Esophagus (tissue), 2 donors: ENCODE measurements around the gene MYOZ3. TPM values are rescaled to one million over a fixed set of nuclear protein-coding genes. Genes with fewer than 3 reads are reported as not detected.

Experiments
- H3K27ac ChIP-seq, 2 donors: one replicate each; pipeline ENCODE4 v1.5.1; 2013; ENCODE audit warnings: low read depth in 2 of 2, mild to moderate bottlenecking in 2 of 2, inconsistent platforms in 1 of 2, low read length in 1 of 2, moderate library complexity in 1 of 2
- H3K27me3 ChIP-seq, 2 donors: one replicate each; pipeline ENCODE4 v1.6.1; 2013; ENCODE audit warnings: low read length in 2 of 2, control low read depth in 1 of 2, mild to moderate bottlenecking in 1 of 2; ENCODE audit not compliant: insufficient read depth in 2 of 2, control insufficient read depth in 1 of 2
- H3K36me3 ChIP-seq, 2 donors: one replicate each; pipeline ENCODE4 v1.6.1; 2013; ENCODE audit warnings: low read length in 1 of 2; ENCODE audit not compliant: control insufficient read depth in 2 of 2, insufficient read depth in 2 of 2
- H3K4me1 ChIP-seq, 2 donors: one replicate each; pipeline ENCODE4 v1.6.1; 2013; ENCODE audit warnings: low read length in 1 of 2; ENCODE audit not compliant: control insufficient read depth in 2 of 2, insufficient read depth in 2 of 2
- H3K4me3 ChIP-seq, 2 donors: one replicate each; pipeline ENCODE4 v1.5.1; 2013; ENCODE audit warnings: low read length in 2 of 2, mild to moderate bottlenecking in 2 of 2, low read depth in 1 of 2, moderate library complexity in 1 of 2
- H3K9me3 ChIP-seq, 2 donors: one replicate each; pipeline ENCODE4 v1.6.1; 2013; ENCODE audit warnings: mild to moderate bottlenecking in 2 of 2, low read depth in 1 of 2, low read length in 1 of 2, moderate library complexity in 1 of 2; ENCODE audit not compliant: control insufficient read depth in 2 of 2, insufficient read depth in 1 of 2
- WGBS, 2 donors: extraction: QIAGEN DNeasy Blood & Tissue Kit; methylation state at CpG; one replicate each; pipeline ENCODE4 v1.1.7; 2013; 5-methylcytosine and 5-hydroxymethylcytosine counted together
- polyA plus RNA-seq, 2 donors: library from polyadenylated mRNA; stranded (reverse); fragments of 200-250 nt; gene quantifications; one replicate each; pipeline ENCODE4 v1.2.3, GENCODE V29; 2013
- donor health status: healthy with polysubstance abuse.
- donor health status: Bipolar disorder and iron deficiency.

Gene MYOZ3
- polyA plus RNA-seq, 2 donors: 0.05 to 0.24 TPM

GRCh38 chr5:150641006-150641570, 20.0 kb upstream of the MYOZ3 start:
- Histone ChIP-seq H3K9me3 (no peaks in the 10 kb centered on the region), H3K4me1 (peaks cover 16 to 29% of the 10 kb centered on the region in 2 donors), H3K27ac (peak overlapping the region; percentile 68 to 93), H3K27me3 (no peaks in the 10 kb centered on the region), H3K4me3 (no peak overlapping the region), H3K36me3 (no peaks in the 10 kb centered on the region)
- 55 to 64% methylated on average over 9 of the region's 9 CpGs for WGBS, 2 donors

- Histone ChIP-seq H3K4me3 (no peak overlapping the region), H3K9me3 (no peaks in the 10 kb centered on the region), H3K36me3 (no peaks in the 10 kb centered on the region), H3K27ac (peak overlapping the region; percentile 43 to 68), H3K4me1 (peaks cover 16 to 29% of the 10 kb centered on the region in 2 donors), H3K27me3 (no peaks in the 10 kb centered on the region)
- WGBS, 2 donors: 69 to 71% methylated on average over 5 of the region's 5 CpGs
These were observed 19.1 kb upstream of the MYOZ3 start for GRCh38 chr5:150641824-150642566.

GRCh38 chr5:150642567-150642927, 18.5 kb upstream of the MYOZ3 start:
- Histone ChIP-seq H3K9me3 (no peaks in the 10 kb centered on the region), H3K4me3 (no peak overlapping the region), H3K4me1 (peaks cover 16 to 29% of the 10 kb centered on the region in 2 donors), H3K27me3 (no peaks in the 10 kb centered on the region), H3K36me3 (no peaks in the 10 kb centered on the region), H3K27ac (peak overlapping the region; percentile 43 to 68)
- 23 to 36% methylated on average over 5 of the region's 5 CpGs for WGBS, 2 donors

- peaks cover 16 to 29% of the 10 kb centered on the region in 2 donors for H3K4me1 ChIP-seq
- H3K27ac ChIP-seq: peak overlapping the region; percentile 11 to 43
- no peak overlapping the region for H3K4me3 ChIP-seq
- no peaks in the 10 kb centered on the region for H3K36me3 ChIP-seq
- WGBS, 2 donors: 79 to 84% methylated on average over 12 of the region's 12 CpGs
- no peaks in the 10 kb centered on the region for H3K27me3 ChIP-seq
- H3K9me3 ChIP-seq: no peaks in the 10 kb centered on the region
These were observed 17.9 kb upstream of the MYOZ3 start for GRCh38 chr5:150642991-150643710.

- 78 to 79% methylated on average over 5 of the region's 5 CpGs for WGBS, 2 donors
- peaks cover 0 to 3% of the 10 kb centered on the region in 2 donors for H3K36me3 ChIP-seq
- H3K4me3 ChIP-seq: no peak overlapping the region
- H3K9me3 ChIP-seq: no peaks in the 10 kb centered on the region
- H3K27me3 ChIP-seq: no peaks in the 10 kb centered on the region
- H3K27ac ChIP-seq: peak overlapping the region in 1 of 2 donors; percentile 34
- H3K4me1 ChIP-seq: peaks cover 14 to 29% of the 10 kb centered on the region in 2 donors
These were observed 17.0 kb upstream of the MYOZ3 start for GRCh38 chr5:150644058-150644457.

- peak overlapping the region; percentile 12 to 34 for H3K27ac ChIP-seq
- H3K27me3 ChIP-seq: no peaks in the 10 kb centered on the region
- peaks cover 12 to 25% of the 10 kb centered on the region in 2 donors for H3K4me1 ChIP-seq
- peaks cover 0 to 3% of the 10 kb centered on the region in 2 donors for H3K36me3 ChIP-seq
- 42 to 47% methylated on average over 2 of the region's 2 CpGs for WGBS, 2 donors
- H3K4me3 ChIP-seq: no peak overlapping the region
- no peaks in the 10 kb centered on the region for H3K9me3 ChIP-seq
These were observed 16.5 kb upstream of the MYOZ3 start for GRCh38 chr5:150644514-150644913.

GRCh38 chr5:150645070-150645700, 15.9 kb upstream of the MYOZ3 start:
- Histone ChIP-seq H3K36me3 (peaks cover 0 to 6% of the 10 kb centered on the region in 2 donors), H3K27me3 (no peaks in the 10 kb centered on the region), H3K4me1 (peaks cover 8 to 20% of the 10 kb centered on the region in 2 donors), H3K4me3 (no peak overlapping the region), H3K27ac (peak overlapping the region in 1 of 2 donors; percentile 6), H3K9me3 (no peaks in the 10 kb centered on the region)
- WGBS, 2 donors: 58 to 72% methylated on average over 4 of the region's 4 CpGs

GRCh38 chr5:150647275-150648251, 13.5 kb upstream of the MYOZ3 start:
- Histone ChIP-seq H3K36me3 (peaks cover 0 to 6% of the 10 kb centered on the region in 2 donors), H3K4me3 (no peak overlapping the region), H3K9me3 (no peaks in the 10 kb centered on the region), H3K27ac (no peak overlapping the region), H3K4me1 (peaks cover 3 to 4% of the 10 kb centered on the region in 2 donors), H3K27me3 (no peaks in the 10 kb centered on the region)
- 73 to 74% methylated on average over 25 of the region's 25 CpGs for WGBS, 2 donors
